IMR-90 (cell line): ENCODE measurements around the gene PARP3. TPM values are rescaled to one million over a fixed set of nuclear protein-coding genes. Genes with fewer than 3 reads are reported as not detected.
A peak's percentile ranks its signal among the peaks of the same experiment; 100 is the strongest.

ENCODE experiments used
- ATAC-seq: fragments of 200-7000 bp; cut with Tn5 transposase; 2 replicates; pipeline ENCODE4 v1.9.1; 2020; ENCODE audit warnings: low read depth, mild to moderate bottlenecking, moderate library complexity
- BruUV-seq: library from RNA; stranded (reverse); fragments of 400-500 nt; replicated peaks from 2 replicates; lab custom pipeline; 2021; lab: Mats Ljungman, UMichigan
- CTCF ChIA-PET: fragments of 300-600 bp; formaldehyde crosslinking; extraction: SDS; loops from one replicate; lab custom pipeline; 2021; ENCODE audit warnings: antibody characterized with exemption; lab: Yijun Ruan, JAX
- POLR2A ChIA-PET: fragments of 300-600 bp; sonication (Branson Sonifier 250); formaldehyde crosslinking; loops from one replicate; lab custom pipeline; 2022; ENCODE audit warnings: antibody characterized with exemption; ENCODE audit not compliant: unreplicated experiment; lab: Charles Lee
- DNase-seq: peaks from one replicate; pipeline ENCODE4 v3.0.0; 2013
- H2AFZ ChIP-seq: replicated peaks from 2 replicates; pipeline ENCODE3; 2013; ENCODE audit warnings: low read length, mild to moderate bottlenecking; ENCODE audit not compliant: poor library complexity
- H2AK5ac ChIP-seq: 2 replicates; pipeline ENCODE4 v1.6.1; 2013; ENCODE audit warnings: low read depth, low read length, inconsistent platforms
- H2AK9ac ChIP-seq: replicated peaks from 2 replicates; pipeline ENCODE3; 2013; ENCODE audit warnings: mild to moderate bottlenecking, low read depth, low read length, moderate library complexity; ENCODE audit not compliant: poor library complexity
- H2BK120ac ChIP-seq: 2 replicates; pipeline ENCODE4 v1.6.1; 2013; ENCODE audit warnings: low read depth, low read length, inconsistent platforms
- H2BK15ac ChIP-seq: 3 replicates; pipeline ENCODE4 v1.6.1; 2013; ENCODE audit warnings: low read depth, low read length, inconsistent platforms
- H2BK20ac ChIP-seq: 2 replicates; pipeline ENCODE4 v1.6.1; 2013; ENCODE audit warnings: low read depth, mild to moderate bottlenecking, inconsistent platforms, low read length, moderate library complexity
- H2BK5ac ChIP-seq: 2 replicates; pipeline ENCODE4 v1.6.1; 2013; ENCODE audit warnings: mild to moderate bottlenecking, low read depth, low read length, inconsistent platforms; ENCODE audit not compliant: poor library complexity, severe bottlenecking
- H3K14ac ChIP-seq: replicated peaks from 2 replicates; pipeline ENCODE4 v1.6.1; 2013; ENCODE audit warnings: low read depth, low read length, inconsistent platforms
- H3K18ac ChIP-seq: 2 replicates; pipeline ENCODE4 v1.6.1; 2013; ENCODE audit warnings: low read depth, low read length, control low read depth
- H3K23ac ChIP-seq: 2 replicates; pipeline ENCODE4 v1.6.1; 2013; ENCODE audit warnings: low read depth, low read length, inconsistent platforms
- H3K27ac ChIP-seq: 2 replicates; pipeline ENCODE4 v1.5.1; 2013; ENCODE audit warnings: mild to moderate bottlenecking, control low read depth, low read length; ENCODE audit not compliant: insufficient read depth
- H3K27me3 ChIP-seq: 2 replicates; pipeline ENCODE4 v1.6.1; 2013; ENCODE audit warnings: low read length; ENCODE audit not compliant: control insufficient read depth, insufficient read depth
- H3K36me3 ChIP-seq: 2 replicates; pipeline ENCODE4 v1.6.1; 2013; ENCODE audit warnings: low read length, mixed read lengths; ENCODE audit not compliant: control insufficient read depth, insufficient read depth
- H3K4ac ChIP-seq: 2 replicates; pipeline ENCODE4 v1.6.1; 2013; ENCODE audit warnings: low read depth, low read length, inconsistent platforms
- H3K4me1 ChIP-seq: 2 replicates; pipeline ENCODE4 v1.6.1; 2013; ENCODE audit warnings: low read length, mixed read lengths; ENCODE audit not compliant: control insufficient read depth, insufficient read depth
- H3K4me2 ChIP-seq: 2 replicates; pipeline ENCODE4 v1.6.1; 2013; ENCODE audit warnings: low read depth, mild to moderate bottlenecking, control low read depth, low read length, moderate library complexity
- H3K4me3 ChIP-seq: 2 replicates; pipeline ENCODE4 v1.5.1; 2013; ENCODE audit warnings: low read depth, mild to moderate bottlenecking, control low read depth, low read length, moderate library complexity; ENCODE audit not compliant: insufficient read depth
- H3K56ac ChIP-seq: 2 replicates; pipeline ENCODE4 v1.6.1; 2013; ENCODE audit warnings: low read length, inconsistent platforms; ENCODE audit not compliant: insufficient read depth; ENCODE audit errors: extremely low read depth
- H3K79me1 ChIP-seq, 2 experiments: 2 replicates each; pipeline ENCODE4 v1.6.1; 2013; ENCODE audit warnings: low read length in 2 of 2, inconsistent platforms in 1 of 2, low read depth in 1 of 2
- H3K9ac ChIP-seq: 2 replicates; pipeline ENCODE4 v1.6.1; 2013; ENCODE audit warnings: low read depth, low read length, control low read depth
- H3K9me1 ChIP-seq: 2 replicates; pipeline ENCODE4 v1.6.1; 2013; ENCODE audit warnings: low read length, inconsistent platforms; ENCODE audit not compliant: insufficient read depth
- H3K9me3 ChIP-seq: 2 replicates; pipeline ENCODE4 v1.6.1; 2013; ENCODE audit warnings: low read length; ENCODE audit not compliant: control insufficient read depth, insufficient read depth
- H4K20me1 ChIP-seq: 2 replicates; pipeline ENCODE4 v1.6.1; 2013; ENCODE audit warnings: low read length, inconsistent platforms; ENCODE audit not compliant: insufficient read depth
- H4K5ac ChIP-seq: 2 replicates; pipeline ENCODE4 v1.6.1; 2013; ENCODE audit warnings: mild to moderate bottlenecking, low read depth, low read length, control low read depth
- H4K8ac ChIP-seq, 2 experiments: 2 replicates each; pipeline ENCODE4 v1.6.1; 2013; ENCODE audit warnings: low read depth in 2 of 2, low read length in 2 of 2, control low read depth in 1 of 2, inconsistent platforms in 1 of 2
- H4K91ac ChIP-seq: 2 replicates; pipeline ENCODE4 v1.6.1; 2013; ENCODE audit warnings: low read depth, low read length, inconsistent platforms; ENCODE audit not compliant: insufficient read depth
- CTCF ChIP-seq: conservative IDR thresholded peaks from 2 replicates; pipeline ENCODE4 v1.5.1; 2012; ENCODE audit warnings: mild to moderate bottlenecking, low read depth, low read length, improper control_type of control experiment
- RAD21 ChIP-seq: IDR thresholded peaks from 2 replicates; pipeline ENCODE4 v1.6.1; 2012; ENCODE audit warnings: low read length, improper control_type of control experiment
- WGBS, 2 experiments: methylation state at CpG; one replicate each; pipeline versions ENCODE4 v1.1.5 to v1.1.7; 2013; ENCODE audit warnings: missing lambda C conversion rate in 2 of 2; ENCODE audit not compliant: insufficient read length in 1 of 2; ENCODE audit errors: extremely low coverage in 2 of 2; 5-methylcytosine and 5-hydroxymethylcytosine counted together
- dilution Hi-C: fragments of 300-500 bp; cut with HindIII; formaldehyde crosslinking; loops from one replicate; pipeline ENCODE4 v1.14.3; 2018; ENCODE audit warnings: low sequenced_read_pairs; ENCODE audit not compliant: unreplicated experiment
- in situ Hi-C: fragments of 300-500 bp; cut with MboI; formaldehyde crosslinking; loops from 3 replicates; pipeline ENCODE4 v1.14.3; 2019; ENCODE audit warnings: low sequenced_read_pairs, inconsistent platforms, mixed read lengths
- intact Hi-C: fragments of 100-400 bp; cut with micrococcal nuclease; formaldehyde crosslinking; loops from 2 replicates; pipeline ENCODE4 v1.10.0; 2022
- polyA plus RNA-seq, 3 experiments: library from polyadenylated mRNA; depleted of rRNA; stranded (reverse); fragments of >200 nt; gene quantifications; 2 replicates each; pipeline ENCODE4 v1.2.3, GENCODE V29; 2012; ENCODE audit warnings: low replicate concordance in 1 of 3
- total RNA-seq: library from RNA; depleted of rRNA; stranded (reverse); fragments of >200 nt; gene quantifications from 2 replicates; pipeline ENCODE4 v1.2.3, GENCODE V29; 2012

PARP3 gene
- total and polyA plus RNA-seq, 2 of the 4 experiments (the other 2 are of a cell fraction) = 16.3 to 22.0 TPM

GRCh38 chr3:51955893-51956770 is 14.0 kb downstream of the PARP3 start:
- H2BK120ac ChIP-seq = no peak overlapping the region
- intact Hi-C loops (no loop called here), in situ Hi-C loops (loop anchor here (25.0 kb wide), 1 partner anchor 1619 kb away; the partner anchor contains the start of genes RASSF1, TUSC2 and ZMYND10), dilution Hi-C loops (no loop called here)
- ChIA-PET POLR2A (no interaction called here), CTCF (no interaction called here)
- no peak overlapping the region for H3K27ac ChIP-seq
- no TSS peak for BruUV-seq
- no peak for DNase-seq
- H4K91ac ChIP-seq = no peak overlapping the region
- no peak overlapping the region for H2AK5ac ChIP-seq
- H3K79me1 ChIP-seq = peaks cover 0 to 5% of the 10 kb centered on the region in 2 experiments; a peak in 2 of 4 replicates
- peak; percentile 27 for ATAC-seq
- no peak overlapping the region for H3K4ac ChIP-seq
- no peaks in the 10 kb centered on the region for H3K9me3 ChIP-seq
- H3K27me3 ChIP-seq = no peaks in the 10 kb centered on the region
- no peak overlapping the region for H2AK9ac ChIP-seq
- peaks cover 3% of the 10 kb centered on the region; the same call in 1 of the 2 replicates for H4K20me1 ChIP-seq
- TF ChIP-seq RAD21 (no peak), CTCF (peak; percentile 4; the same call in 1 of the 2 replicates)
- H3K56ac ChIP-seq = no peak overlapping the region
- H3K4me2 ChIP-seq = no peak overlapping the region
- peaks cover 9% of the 10 kb centered on the region for H3K4me1 ChIP-seq
- no peak overlapping the region for H3K18ac ChIP-seq
- no peak overlapping the region for H4K5ac ChIP-seq
- H2BK5ac ChIP-seq = no peak overlapping the region
- H2BK20ac ChIP-seq = no peak overlapping the region
- peaks cover 6% of the 10 kb centered on the region; the same call in 1 of the 2 replicates for H3K9me1 ChIP-seq
- H3K4me3 ChIP-seq = no peak overlapping the region
- H3K23ac ChIP-seq = no peak overlapping the region
- peaks cover 32% of the 10 kb centered on the region for H3K36me3 ChIP-seq
- H2AFZ ChIP-seq = peak overlapping the region; percentile 69
- no peak overlapping the region for H4K8ac ChIP-seq
- H3K9ac ChIP-seq = no peak overlapping the region
- H2BK15ac ChIP-seq = no peak overlapping the region
- WGBS, 2 experiments = 19% methylated on average over 47 of the region's 97 CpGs; no CpG with 5 or more reads in 1 of the 2 experiments
- no peak overlapping the region for H3K14ac ChIP-seq
